HG03039 (cell line): ENCODE measurements around the gene COL1A2.

Experiments
- ATAC-seq: cut with Tn5 transposase; IDR thresholded peaks from one replicate; pipeline ENCODE4 v1.9.1; 2021; ENCODE audit warnings: mild to moderate bottlenecking, moderate library complexity; ENCODE audit not compliant: unreplicated experiment

The COL1A2 gene

GRCh38 chr7:94432281-94432670 is 37.6 kb downstream of the COL1A2 start:
- no peak for ATAC-seq

GRCh38 chr7:94432817-94433216 is 38.1 kb downstream of the COL1A2 start:
- ATAC-seq = no peak

GRCh38 chr7:94433224-94433623 is 38.5 kb downstream of the COL1A2 start:
- ATAC-seq = no peak

GRCh38 chr7:94434042-94434441 is 39.3 kb downstream of the COL1A2 start:
- ATAC-seq = no peak

GRCh38 chr7:94436018-94436604 is 41.4 kb downstream of the COL1A2 start:
- ATAC-seq = peak; percentile 92

GRCh38 chr7:94436700-94437099 is 42.0 kb downstream of the COL1A2 start:
- ATAC-seq = no peak

- ATAC-seq = no peak
Observed at GRCh38 chr7:94439893-94440381, 45.2 kb downstream of the COL1A2 start.

- ATAC-seq = no peak
Observed at GRCh38 chr7:94440451-94441039, 45.9 kb downstream of the COL1A2 start.

GRCh38 chr7:94441138-94441537 is 46.4 kb downstream of the COL1A2 start:
- no peak for ATAC-seq

GRCh38 chr7:94442639-94443038 is 47.9 kb downstream of the COL1A2 start:
- ATAC-seq = no peak

GRCh38 chr7:94444813-94445212 is 50.1 kb downstream of the COL1A2 start:
- no peak for ATAC-seq

GRCh38 chr7:94445696-94446194 is 51.0 kb downstream of the COL1A2 start:
- ATAC-seq = no peak

GRCh38 chr7:94446308-94446707 is 51.6 kb downstream of the COL1A2 start:
- no peak for ATAC-seq

- ATAC-seq = peak; percentile 70
Observed at GRCh38 chr7:94449151-94449725, 54.5 kb downstream of the COL1A2 start.

- no peak for ATAC-seq
Observed at GRCh38 chr7:94450044-94450697, 55.5 kb downstream of the COL1A2 start.

- ATAC-seq = no peak
Observed at GRCh38 chr7:94451187-94451586, 56.5 kb downstream of the COL1A2 start.

- no peak for ATAC-seq
Observed at GRCh38 chr7:94452239-94452638, 57.5 kb downstream of the COL1A2 start.

GRCh38 chr7:94453898-94454297 is 59.2 kb downstream of the COL1A2 start:
- no peak for ATAC-seq

GRCh38 chr7:94458041-94458440 is 63.3 kb downstream of the COL1A2 start:
- ATAC-seq = no peak

GRCh38 chr7:94466516-94466915 is 71.8 kb downstream of the COL1A2 start:
- no peak for ATAC-seq

- ATAC-seq = no peak
Observed at GRCh38 chr7:94471604-94472003, 76.9 kb downstream of the COL1A2 start.

- ATAC-seq = no peak
Observed at GRCh38 chr7:94472608-94473007, 77.9 kb downstream of the COL1A2 start.
